BJ (cell line): ENCODE results near the gene FDXR. TPM values are rescaled to one million over a fixed set of nuclear protein-coding genes. Genes with fewer than 3 reads are reported as not detected.

ENCODE experiments used
- CTCF ChIA-PET: fragments of 350-600 bp; formaldehyde crosslinking; extraction: SDS; loops from one replicate; lab custom pipeline; 2021; ENCODE audit warnings: antibody characterized with exemption, inconsistent platforms; lab: Yijun Ruan, JAX
- POLR2A ChIA-PET: fragments of 300-600 bp; sonication (Branson Sonifier 250); formaldehyde crosslinking; extraction: SDS; loops from one replicate; lab custom pipeline; 2021; ENCODE audit warnings: antibody characterized with exemption; lab: Charles Lee
- DNase-seq: peaks from one replicate; pipeline ENCODE4 v3.0.0-alpha.2; 2011; ENCODE audit warnings: low read depth
- H3K27me3 ChIP-seq: 2 replicates; pipeline ENCODE4 v1.6.0; 2011; ENCODE audit warnings: low read length; ENCODE audit not compliant: control insufficient read depth, insufficient read depth
- H3K36me3 ChIP-seq: 2 replicates; pipeline ENCODE4 v1.5.1; 2011; ENCODE audit warnings: low read length; ENCODE audit not compliant: control insufficient read depth, insufficient read depth
- H3K4me3 ChIP-seq: 2 replicates; pipeline ENCODE4 v1.5.1; 2011; ENCODE audit warnings: low read depth, mild to moderate bottlenecking, control low read depth, low read length
- CTCF ChIP-seq: IDR thresholded peaks from 2 replicates; pipeline ENCODE4 v1.5.1; 2011; ENCODE audit warnings: low read depth, mild to moderate bottlenecking, control low read depth, inconsistent platforms, low read length, moderate library complexity; ENCODE audit not compliant: insufficient read depth
- polyA plus RNA-seq: library from polyadenylated mRNA; depleted of rRNA; stranded (reverse); fragments of >200 nt; gene quantifications from 2 replicates; pipeline ENCODE4 v1.2.3, GENCODE V29; 2011

FDXR gene
- polyA plus RNA-seq, 1 experiment, result 38.0 TPM

GRCh38 chr17:74920306-74920620 is 47.5 kb upstream of the FDXR start:
- ChIA-PET CTCF (interaction anchor here (1.4 to 7.5 kb wide), 3 partner anchors 13 to 41 kb away, joined by 4 to 48 read pairs (median 11); no protein-coding TSS in a partner anchor), POLR2A (no interaction called here)
- no peak for DNase-seq
- Histone ChIP-seq H3K4me3 (no peak overlapping the region), H3K36me3 (no peaks in the 10 kb centered on the region), H3K27me3 (peaks cover 31% of the 10 kb centered on the region)
- no peak for TF ChIP-seq CTCF

DNA sequence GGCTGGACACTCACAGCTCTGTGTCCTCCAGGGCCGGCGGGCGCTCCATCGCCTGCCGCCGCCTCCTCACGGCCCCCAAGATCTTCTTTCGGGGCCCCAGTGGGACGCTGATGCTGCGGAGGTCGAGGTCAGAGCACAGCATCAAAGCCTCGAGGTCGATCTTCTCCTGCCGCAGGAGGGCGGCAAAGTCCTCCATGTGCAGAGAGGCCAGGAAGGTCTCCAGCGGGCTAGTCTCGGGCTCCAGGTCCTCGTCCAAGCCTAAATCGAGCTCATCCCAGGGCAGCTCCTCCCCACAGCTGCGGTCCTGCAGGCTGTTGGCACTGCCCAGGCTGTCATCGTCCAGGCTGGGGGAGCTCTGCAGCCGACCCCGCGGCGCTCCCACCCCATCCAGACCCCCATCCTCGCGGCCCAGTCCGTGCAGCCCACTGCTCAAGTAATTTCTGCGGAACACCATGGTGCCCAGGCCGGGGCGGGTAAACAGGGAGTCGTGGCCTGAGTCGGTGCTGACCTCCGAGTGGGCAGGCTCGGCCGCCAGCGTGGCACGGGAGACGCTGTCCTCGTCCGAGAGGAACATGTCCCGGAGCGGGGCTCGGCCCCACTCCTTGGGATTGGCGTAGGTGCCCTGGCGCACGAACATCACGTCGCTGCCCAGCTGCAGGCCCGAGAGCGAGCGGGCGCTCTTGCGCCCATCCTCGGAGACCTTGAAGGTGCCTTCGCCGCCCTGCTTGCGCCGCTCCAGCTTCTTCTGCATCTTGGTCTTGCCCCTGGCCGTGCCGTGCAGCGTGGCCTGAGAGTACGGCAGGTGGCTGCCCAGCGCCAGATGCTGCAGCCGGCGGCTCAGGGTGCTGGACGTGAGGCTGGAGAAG is 46.9 kb upstream of the FDXR start:
- ChIA-PET CTCF (interaction anchor here (0.8 to 7.5 kb wide), 5 partner anchors 14 to 42 kb away, joined by 3 to 48 read pairs (median 4); no protein-coding TSS in a partner anchor), POLR2A (no interaction called here)
- H3K4me3 ChIP-seq, result no peak overlapping the region
- no peaks in the 10 kb centered on the region for H3K36me3 ChIP-seq
- DNase-seq, result no peak
- H3K27me3 ChIP-seq, result peaks cover 25% of the 10 kb centered on the region
- TF ChIP-seq CTCF, result peak; percentile 33; the same call in 1 of the 2 replicates

DNA sequence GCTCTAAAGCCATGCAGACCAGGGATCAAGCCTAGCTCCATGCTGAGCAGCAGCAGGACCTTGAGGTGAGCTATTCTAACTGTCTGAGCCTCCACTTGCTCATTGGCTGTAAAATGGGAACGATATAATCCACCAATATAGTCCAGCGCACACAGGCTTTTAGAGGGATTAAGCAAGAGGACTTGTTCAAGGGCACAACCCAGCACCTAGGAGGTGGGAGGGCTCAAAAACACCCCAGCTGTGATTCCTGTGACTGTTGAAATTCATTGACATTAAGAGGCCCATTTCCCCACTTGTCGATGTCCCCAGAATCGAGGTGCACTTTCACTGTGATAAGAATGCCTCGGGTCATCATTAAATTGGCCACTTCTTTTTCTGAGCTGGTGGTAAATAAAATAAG is 46.1 kb upstream of the FDXR start:
- ChIA-PET POLR2A (no interaction called here), CTCF (interaction anchor here (0.8 to 7.5 kb wide), 4 partner anchors 23 to 42 kb away, joined by 3 to 48 read pairs (median 7); no protein-coding TSS in a partner anchor)
- peaks cover 18% of the 10 kb centered on the region for H3K27me3 ChIP-seq
- TF ChIP-seq CTCF, result no peak
- no peak for DNase-seq
- no peak overlapping the region for H3K4me3 ChIP-seq
- H3K36me3 ChIP-seq, result no peaks in the 10 kb centered on the region

GRCh38 chr17:74917430-74917829 is 44.6 kb upstream of the FDXR start:
- peaks cover 9% of the 10 kb centered on the region for H3K27me3 ChIP-seq
- no peak for TF ChIP-seq CTCF
- ChIA-PET CTCF (no interaction called here), POLR2A (no interaction called here)
- H3K4me3 ChIP-seq, result no peak overlapping the region
- H3K36me3 ChIP-seq, result no peaks in the 10 kb centered on the region
- no peak for DNase-seq

GRCh38 chr17:74916851-74917199 is 44.0 kb upstream of the FDXR start:
- ChIA-PET CTCF (no interaction called here), POLR2A (no interaction called here)
- H3K36me3 ChIP-seq, result no peaks in the 10 kb centered on the region
- no peak for DNase-seq
- no peak overlapping the region for H3K4me3 ChIP-seq
- H3K27me3 ChIP-seq, result peaks cover 6% of the 10 kb centered on the region
- no peak for TF ChIP-seq CTCF
